WTC11 (cell line): ENCODE results near the gene CTTNBP2NL. TPM values are rescaled to one million over a fixed set of nuclear protein-coding genes. Genes with fewer than 3 reads are reported as not detected.

Source experiments
- ATAC-seq: fragments of 200-7000 bp; cut with Tn5 transposase; 2 replicates; pipeline ENCODE4 v1.10.0; 2021; ENCODE audit warnings: mild to moderate bottlenecking, moderate library complexity
- CTCF ChIA-PET: fragments of 300-600 bp; sonication (Branson Sonifier 250); formaldehyde crosslinking; loops from one replicate; lab custom pipeline; 2021; ENCODE audit warnings: antibody characterized with exemption; lab: Charles Lee
- POLR2A ChIA-PET: fragments of 350-600 bp; sonication (Branson Sonifier 250); formaldehyde crosslinking; loops from one replicate; lab custom pipeline; 2021; ENCODE audit warnings: antibody characterized with exemption; lab: Charles Lee
- DNase-seq: peaks from one replicate; pipeline ENCODE4 v3.0.0; 2021; ENCODE audit warnings: low spot score
- H3K27ac Mint-ChIP-seq: 2 replicates; pipeline ENCODE4 v1.8.0; 2021; ENCODE audit warnings: mixed read lengths
- H3K27me3 Mint-ChIP-seq: 2 replicates; pipeline ENCODE4 v1.8.0; 2021; ENCODE audit warnings: low read depth, mild to moderate bottlenecking, moderate library complexity, mixed read lengths
- H3K36me3 Mint-ChIP-seq: 2 replicates; pipeline ENCODE4 v1.8.0; 2021; ENCODE audit warnings: mixed read lengths
- H3K4me1 Mint-ChIP-seq: 2 replicates; pipeline ENCODE4 v1.8.0; 2022; ENCODE audit warnings: mixed read lengths
- H3K4me3 Mint-ChIP-seq: 2 replicates; pipeline ENCODE4 v1.8.0; 2021; ENCODE audit warnings: mild to moderate bottlenecking, moderate library complexity, mixed read lengths
- H3K9me3 Mint-ChIP-seq: 2 replicates; pipeline ENCODE4 v1.8.0; 2021; ENCODE audit warnings: mixed read lengths
- ATF1 ChIP-seq: sonication (generic); formaldehyde crosslinking; IDR thresholded peaks from 2 replicates; pipeline ENCODE4 v1.8.1; 2023; ENCODE audit warnings: mild to moderate bottlenecking, moderate library complexity, missing genetic modification reagents
- ATF2 ChIP-seq: sonication (generic); formaldehyde crosslinking; IDR thresholded peaks from 2 replicates; pipeline ENCODE4 v1.8.1; 2022; ENCODE audit warnings: low read depth, missing genetic modification reagents, borderline replicate concordance
- ATF6 ChIP-seq: sonication (generic); formaldehyde crosslinking; IDR thresholded peaks from 2 replicates; pipeline ENCODE4 v1.8.1; 2023; ENCODE audit warnings: mild to moderate bottlenecking, missing genetic modification reagents
- CREB1 ChIP-seq: sonication (generic); formaldehyde crosslinking; IDR thresholded peaks from 2 replicates; pipeline ENCODE4 v1.8.0; 2023; ENCODE audit warnings: mild to moderate bottlenecking, missing genetic modification reagents
- ELF4 ChIP-seq: sonication (generic); formaldehyde crosslinking; IDR thresholded peaks from 2 replicates; pipeline ENCODE4 v1.8.1; 2022; ENCODE audit warnings: low read depth, mild to moderate bottlenecking, moderate library complexity, missing genetic modification reagents
- FOXP1 ChIP-seq: sonication (generic); formaldehyde crosslinking; IDR thresholded peaks from 2 replicates; pipeline ENCODE4 v1.8.0; 2022; ENCODE audit warnings: missing genetic modification reagents, mild to moderate bottlenecking, moderate library complexity, borderline replicate concordance
- HMGA2 ChIP-seq: fragments of 250-450 bp; sonication (Bioruptor Pico); IDR thresholded peaks from 2 replicates; pipeline ENCODE4 v1.4.0; 2021; ENCODE audit warnings: mild to moderate bottlenecking, moderate library complexity
- IRF2 ChIP-seq: sonication (generic); formaldehyde crosslinking; IDR thresholded peaks from 2 replicates; pipeline ENCODE4 v1.8.0; 2022; ENCODE audit warnings: low read depth, missing genetic modification reagents, borderline replicate concordance
- MYBL2 ChIP-seq: sonication (generic); formaldehyde crosslinking; IDR thresholded peaks from 2 replicates; pipeline ENCODE4 v1.8.1; 2023; ENCODE audit warnings: mild to moderate bottlenecking, moderate library complexity, missing genetic modification reagents
- NFE2L1 ChIP-seq: sonication (generic); formaldehyde crosslinking; IDR thresholded peaks from 2 replicates; pipeline ENCODE4 v1.8.1; 2023; ENCODE audit warnings: missing genetic modification reagents
- NFYB ChIP-seq: sonication (generic); formaldehyde crosslinking; conservative IDR thresholded peaks from 2 replicates; pipeline ENCODE4 v1.8.0; 2022; ENCODE audit warnings: low read depth, missing genetic modification reagents
- NR1H2 ChIP-seq: sonication (generic); formaldehyde crosslinking; IDR thresholded peaks from 2 replicates; pipeline ENCODE4 v1.9.0; 2021; ENCODE audit warnings: mild to moderate bottlenecking, moderate library complexity, missing genetic modification reagents
- TEAD1 ChIP-seq: sonication (generic); formaldehyde crosslinking; IDR thresholded peaks from 2 replicates; pipeline ENCODE4 v1.8.0; 2022; ENCODE audit warnings: mild to moderate bottlenecking, missing genetic modification reagents
- TP53 ChIP-seq: sonication (generic); formaldehyde crosslinking; IDR thresholded peaks from 2 replicates; pipeline ENCODE4 v1.8.1; 2023; ENCODE audit warnings: mild to moderate bottlenecking, missing genetic modification reagents
- USF2 ChIP-seq: sonication (generic); formaldehyde crosslinking; IDR thresholded peaks from 2 replicates; pipeline ENCODE4 v1.8.1; 2023; ENCODE audit warnings: mild to moderate bottlenecking, missing genetic modification reagents, moderate library complexity
- ZNF423 ChIP-seq: fragments of 250-450 bp; sonication (Bioruptor Pico); IDR thresholded peaks from 2 replicates; pipeline ENCODE4 v2.1.2; 2022; ENCODE audit warnings: mild to moderate bottlenecking, moderate library complexity
- total RNA-seq: library from RNA; stranded (reverse); gene quantifications from 3 replicates; pipeline ENCODE4 v1.2.3, GENCODE V29; 2021
- TF ChIP-seq, protein P1 (sequence below): fragments of 200-600 bp; IDR thresholded peaks from 2 replicates; pipeline ENCODE4 v1.8.0; 2022; ENCODE audit warnings: antibody characterized with exemption
- TF ChIP-seq, protein P2 (sequence below): fragments of 250-450 bp; sonication (Bioruptor Pico); IDR thresholded peaks from 2 replicates; pipeline ENCODE4 v1.9.0; 2021; ENCODE audit warnings: mild to moderate bottlenecking
- TF ChIP-seq, protein P3 (sequence below): sonication (generic); formaldehyde crosslinking; IDR thresholded peaks from 2 replicates; pipeline ENCODE4 v1.8.0; 2022; ENCODE audit warnings: missing genetic modification reagents
- TF ChIP-seq, protein P4 (sequence below): sonication (generic); formaldehyde crosslinking; IDR thresholded peaks from 2 replicates; pipeline ENCODE4 v1.8.0; 2022; ENCODE audit warnings: mild to moderate bottlenecking, missing genetic modification reagents
- TF ChIP-seq, protein P5 (sequence below): sonication (generic); formaldehyde crosslinking; IDR thresholded peaks from 2 replicates; pipeline ENCODE4 v1.8.0; 2022; ENCODE audit warnings: mild to moderate bottlenecking, missing genetic modification reagents

The CTTNBP2NL gene
- total RNA-seq, 1 experiment from 2014 or later = 32.8 TPM

DNA sequence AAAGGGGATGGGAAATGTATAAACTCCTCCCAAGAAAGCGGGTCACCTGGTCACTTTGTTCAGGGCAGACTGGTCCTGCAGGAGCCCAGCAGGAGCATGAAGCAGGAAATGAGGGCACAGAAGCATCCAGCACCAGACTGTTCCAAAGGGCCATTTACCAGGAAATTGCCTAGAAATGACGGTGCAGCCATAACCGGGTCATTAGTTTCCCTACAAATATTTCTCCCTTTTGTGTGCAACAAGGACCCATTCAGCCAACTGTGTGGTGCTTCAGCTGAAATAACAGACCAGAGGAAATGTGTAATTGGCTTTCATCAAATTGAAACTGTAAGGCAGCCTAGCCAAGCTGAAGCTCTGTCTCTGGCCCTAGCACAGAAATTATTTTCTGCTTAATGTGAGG, 7.6 kb upstream of the CTTNBP2NL start:
- no peak for DNase-seq
- Mint-ChIP-seq H3K4me1 (peaks cover 21% of the 10 kb centered on the region), H3K27me3 (no peaks in the 10 kb centered on the region), H3K4me3 (no peak overlapping the region), H3K9me3 (no peaks in the 10 kb centered on the region), H3K36me3 (no peaks in the 10 kb centered on the region), H3K27ac (no peak overlapping the region)
- TF ChIP-seq, protein P1, sequence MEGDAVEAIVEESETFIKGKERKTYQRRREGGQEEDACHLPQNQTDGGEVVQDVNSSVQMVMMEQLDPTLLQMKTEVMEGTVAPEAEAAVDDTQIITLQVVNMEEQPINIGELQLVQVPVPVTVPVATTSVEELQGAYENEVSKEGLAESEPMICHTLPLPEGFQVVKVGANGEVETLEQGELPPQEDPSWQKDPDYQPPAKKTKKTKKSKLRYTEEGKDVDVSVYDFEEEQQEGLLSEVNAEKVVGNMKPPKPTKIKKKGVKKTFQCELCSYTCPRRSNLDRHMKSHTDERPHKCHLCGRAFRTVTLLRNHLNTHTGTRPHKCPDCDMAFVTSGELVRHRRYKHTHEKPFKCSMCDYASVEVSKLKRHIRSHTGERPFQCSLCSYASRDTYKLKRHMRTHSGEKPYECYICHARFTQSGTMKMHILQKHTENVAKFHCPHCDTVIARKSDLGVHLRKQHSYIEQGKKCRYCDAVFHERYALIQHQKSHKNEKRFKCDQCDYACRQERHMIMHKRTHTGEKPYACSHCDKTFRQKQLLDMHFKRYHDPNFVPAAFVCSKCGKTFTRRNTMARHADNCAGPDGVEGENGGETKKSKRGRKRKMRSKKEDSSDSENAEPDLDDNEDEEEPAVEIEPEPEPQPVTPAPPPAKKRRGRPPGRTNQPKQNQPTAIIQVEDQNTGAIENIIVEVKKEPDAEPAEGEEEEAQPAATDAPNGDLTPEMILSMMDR = no peak
- TF ChIP-seq CREB1 (no peak), NFYB (CRISPR knock-in tag) (no peak), ATF1 (CRISPR knock-in tag) (no peak), NFE2L1 (CRISPR knock-in tag) (no peak), TEAD1 (CRISPR knock-in tag) (no peak), IRF2 (CRISPR knock-in tag) (no peak), TP53 (CRISPR knock-in tag) (no peak), HMGA2 (CRISPR knock-in tag) (no peak), ELF4 (CRISPR knock-in tag) (no peak), MYBL2 (CRISPR knock-in tag) (no peak), ATF2 (CRISPR knock-in tag) (no peak)
- TF ChIP-seq, protein P2, sequence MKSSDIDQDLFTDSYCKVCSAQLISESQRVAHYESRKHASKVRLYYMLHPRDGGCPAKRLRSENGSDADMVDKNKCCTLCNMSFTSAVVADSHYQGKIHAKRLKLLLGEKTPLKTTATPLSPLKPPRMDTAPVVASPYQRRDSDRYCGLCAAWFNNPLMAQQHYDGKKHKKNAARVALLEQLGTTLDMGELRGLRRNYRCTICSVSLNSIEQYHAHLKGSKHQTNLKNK = no peak
- TF ChIP-seq, protein P3, sequence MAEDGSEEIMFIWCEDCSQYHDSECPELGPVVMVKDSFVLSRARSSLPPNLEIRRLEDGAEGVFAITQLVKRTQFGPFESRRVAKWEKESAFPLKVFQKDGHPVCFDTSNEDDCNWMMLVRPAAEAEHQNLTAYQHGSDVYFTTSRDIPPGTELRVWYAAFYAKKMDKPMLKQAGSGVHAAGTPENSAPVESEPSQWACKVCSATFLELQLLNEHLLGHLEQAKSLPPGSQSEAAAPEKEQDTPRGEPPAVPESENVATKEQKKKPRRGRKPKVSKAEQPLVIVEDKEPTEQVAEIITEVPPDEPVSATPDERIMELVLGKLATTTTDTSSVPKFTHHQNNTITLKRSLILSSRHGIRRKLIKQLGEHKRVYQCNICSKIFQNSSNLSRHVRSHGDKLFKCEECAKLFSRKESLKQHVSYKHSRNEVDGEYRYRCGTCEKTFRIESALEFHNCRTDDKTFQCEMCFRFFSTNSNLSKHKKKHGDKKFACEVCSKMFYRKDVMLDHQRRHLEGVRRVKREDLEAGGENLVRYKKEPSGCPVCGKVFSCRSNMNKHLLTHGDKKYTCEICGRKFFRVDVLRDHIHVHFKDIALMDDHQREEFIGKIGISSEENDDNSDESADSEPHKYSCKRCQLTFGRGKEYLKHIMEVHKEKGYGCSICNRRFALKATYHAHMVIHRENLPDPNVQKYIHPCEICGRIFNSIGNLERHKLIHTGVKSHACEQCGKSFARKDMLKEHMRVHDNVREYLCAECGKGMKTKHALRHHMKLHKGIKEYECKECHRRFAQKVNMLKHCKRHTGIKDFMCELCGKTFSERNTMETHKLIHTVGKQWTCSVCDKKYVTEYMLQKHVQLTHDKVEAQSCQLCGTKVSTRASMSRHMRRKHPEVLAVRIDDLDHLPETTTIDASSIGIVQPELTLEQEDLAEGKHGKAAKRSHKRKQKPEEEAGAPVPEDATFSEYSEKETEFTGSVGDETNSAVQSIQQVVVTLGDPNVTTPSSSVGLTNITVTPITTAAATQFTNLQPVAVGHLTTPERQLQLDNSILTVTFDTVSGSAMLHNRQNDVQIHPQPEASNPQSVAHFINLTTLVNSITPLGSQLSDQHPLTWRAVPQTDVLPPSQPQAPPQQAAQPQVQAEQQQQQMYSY (CRISPR knock-in tag) = no peak
- ChIA-PET POLR2A (no interaction called here), CTCF (interaction anchor here (0.7 to 6.2 kb wide), 4 partner anchors 19 to 77 kb away, joined by 3 to 80 read pairs (median 4); no protein-coding TSS in a partner anchor)
- ATAC-seq = no peak

DNA sequence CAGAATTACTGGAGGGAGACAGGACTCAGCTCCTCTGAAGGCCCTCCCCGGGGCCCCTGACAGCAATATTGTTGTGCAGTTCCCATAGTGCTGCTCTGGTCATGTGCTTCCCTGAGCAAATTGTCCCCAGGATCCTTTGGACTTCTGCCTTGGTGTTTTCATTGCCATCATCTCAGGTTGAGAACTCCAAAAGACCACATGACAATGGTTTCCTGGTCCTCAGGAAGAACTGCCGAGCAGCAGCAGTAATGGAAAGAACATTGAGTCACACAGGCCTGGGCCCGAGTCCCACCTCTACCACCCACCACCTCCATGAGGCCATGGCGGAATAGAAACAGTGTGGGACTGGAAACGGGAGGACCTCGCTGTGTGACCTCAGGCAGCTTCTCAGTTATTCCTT, 6.3 kb upstream of the CTTNBP2NL start:
- ChIA-PET POLR2A (no interaction called here), CTCF (interaction anchor here (2.4 to 6.2 kb wide), 3 partner anchors 75 to 414 kb away, joined by 5 to 80 read pairs (median 19); no protein-coding TSS in a partner anchor)
- peaks cover 28% of the 10 kb centered on the region for H3K4me1 Mint-ChIP-seq
- ATAC-seq = no peak
- H3K27me3 Mint-ChIP-seq = no peaks in the 10 kb centered on the region
- H3K9me3 Mint-ChIP-seq = no peaks in the 10 kb centered on the region
- no peak overlapping the region; the same call in 1 of the 2 replicates for H3K27ac Mint-ChIP-seq
- no peak overlapping the region for H3K4me3 Mint-ChIP-seq
- DNase-seq = no peak
- H3K36me3 Mint-ChIP-seq = no peaks in the 10 kb centered on the region
- TF ChIP-seq, protein P4, sequence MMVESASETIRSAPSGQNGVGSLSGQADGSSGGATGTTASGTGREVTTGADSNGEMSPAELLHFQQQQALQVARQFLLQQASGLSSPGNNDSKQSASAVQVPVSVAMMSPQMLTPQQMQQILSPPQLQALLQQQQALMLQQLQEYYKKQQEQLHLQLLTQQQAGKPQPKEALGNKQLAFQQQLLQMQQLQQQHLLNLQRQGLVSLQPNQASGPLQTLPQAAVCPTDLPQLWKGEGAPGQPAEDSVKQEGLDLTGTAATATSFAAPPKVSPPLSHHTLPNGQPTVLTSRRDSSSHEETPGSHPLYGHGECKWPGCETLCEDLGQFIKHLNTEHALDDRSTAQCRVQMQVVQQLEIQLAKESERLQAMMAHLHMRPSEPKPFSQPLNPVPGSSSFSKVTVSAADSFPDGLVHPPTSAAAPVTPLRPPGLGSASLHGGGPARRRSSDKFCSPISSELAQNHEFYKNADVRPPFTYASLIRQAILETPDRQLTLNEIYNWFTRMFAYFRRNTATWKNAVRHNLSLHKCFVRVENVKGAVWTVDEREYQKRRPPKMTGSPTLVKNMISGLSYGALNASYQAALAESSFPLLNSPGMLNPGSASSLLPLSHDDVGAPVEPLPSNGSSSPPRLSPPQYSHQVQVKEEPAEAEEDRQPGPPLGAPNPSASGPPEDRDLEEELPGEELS (CRISPR knock-in tag) = no peak
- TF ChIP-seq NR1H2 (CRISPR knock-in tag) = no peak
- no peak for TF ChIP-seq ZNF423 (CRISPR knock-in tag)
- no peak for TF ChIP-seq CREB1
- no peak for TF ChIP-seq ATF6 (CRISPR knock-in tag)
- no peak for TF ChIP-seq USF2 (CRISPR knock-in tag)
- TF ChIP-seq FOXP1 (CRISPR knock-in tag) = no peak
- TF ChIP-seq, protein P5, sequence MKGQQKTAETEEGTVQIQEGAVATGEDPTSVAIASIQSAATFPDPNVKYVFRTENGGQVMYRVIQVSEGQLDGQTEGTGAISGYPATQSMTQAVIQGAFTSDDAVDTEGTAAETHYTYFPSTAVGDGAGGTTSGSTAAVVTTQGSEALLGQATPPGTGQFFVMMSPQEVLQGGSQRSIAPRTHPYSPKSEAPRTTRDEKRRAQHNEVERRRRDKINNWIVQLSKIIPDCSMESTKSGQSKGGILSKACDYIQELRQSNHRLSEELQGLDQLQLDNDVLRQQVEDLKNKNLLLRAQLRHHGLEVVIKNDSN (CRISPR knock-in tag) = no peak
